Measurements from ENCODE around the gene MRPL17. TPM values are rescaled to one million over a fixed set of nuclear protein-coding genes. Genes with fewer than 3 reads are reported as not detected.
"Not testable (repeated sequence)": the region's sequence is repeated elsewhere in the genome, so short reads cannot be mapped to it uniquely, and the experiment has no call there.

Gene MRPL17
- total and polyA plus RNA-seq, 7 donors, result 18.3 to 97.5 (median 23.4) TPM

DNA sequence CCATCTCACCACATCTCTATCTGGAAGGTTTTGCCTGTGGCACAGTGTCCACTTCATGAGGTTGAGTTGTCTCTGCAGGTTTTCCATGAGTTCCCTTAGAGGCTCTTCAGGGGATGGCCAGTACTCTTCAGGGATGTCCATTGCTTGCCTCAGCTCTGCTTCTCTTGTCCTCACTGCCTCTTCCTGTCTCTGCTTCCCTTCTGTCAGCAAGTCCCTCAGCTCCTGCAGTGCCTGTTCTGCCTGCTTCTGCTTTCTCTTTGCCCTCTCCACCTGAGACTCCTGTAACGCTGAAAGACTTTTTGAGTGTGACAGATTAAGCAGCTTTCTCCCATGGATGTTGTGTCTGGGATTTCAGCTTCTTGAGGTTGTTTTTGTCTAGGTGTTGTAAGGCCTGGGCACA, 38.2 kb upstream of the MRPL17 start:
- intact Hi-C loops (cut with DNase I), result no loop called here
- H3K36me3 ChIP-seq, result no peaks in the 10 kb centered on the region
- H3K27me3 ChIP-seq, result no peaks in the 10 kb centered on the region
- no peak overlapping the region for H3K27ac ChIP-seq
- WGBS, 2 donors, result 82 to 84% methylated on average over 1 of the region's 1 CpG
- TF ChIP-seq, protein P1, sequence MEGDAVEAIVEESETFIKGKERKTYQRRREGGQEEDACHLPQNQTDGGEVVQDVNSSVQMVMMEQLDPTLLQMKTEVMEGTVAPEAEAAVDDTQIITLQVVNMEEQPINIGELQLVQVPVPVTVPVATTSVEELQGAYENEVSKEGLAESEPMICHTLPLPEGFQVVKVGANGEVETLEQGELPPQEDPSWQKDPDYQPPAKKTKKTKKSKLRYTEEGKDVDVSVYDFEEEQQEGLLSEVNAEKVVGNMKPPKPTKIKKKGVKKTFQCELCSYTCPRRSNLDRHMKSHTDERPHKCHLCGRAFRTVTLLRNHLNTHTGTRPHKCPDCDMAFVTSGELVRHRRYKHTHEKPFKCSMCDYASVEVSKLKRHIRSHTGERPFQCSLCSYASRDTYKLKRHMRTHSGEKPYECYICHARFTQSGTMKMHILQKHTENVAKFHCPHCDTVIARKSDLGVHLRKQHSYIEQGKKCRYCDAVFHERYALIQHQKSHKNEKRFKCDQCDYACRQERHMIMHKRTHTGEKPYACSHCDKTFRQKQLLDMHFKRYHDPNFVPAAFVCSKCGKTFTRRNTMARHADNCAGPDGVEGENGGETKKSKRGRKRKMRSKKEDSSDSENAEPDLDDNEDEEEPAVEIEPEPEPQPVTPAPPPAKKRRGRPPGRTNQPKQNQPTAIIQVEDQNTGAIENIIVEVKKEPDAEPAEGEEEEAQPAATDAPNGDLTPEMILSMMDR (IDR thresholded peaks at IDR 0.05), result no peak
- H3K9me3 ChIP-seq, result no peaks in the 10 kb centered on the region
- DNase-seq, result no peak
- H3K4me1 ChIP-seq, result no peaks in the 10 kb centered on the region
- no peak overlapping the region for H3K4me3 ChIP-seq

DNA sequence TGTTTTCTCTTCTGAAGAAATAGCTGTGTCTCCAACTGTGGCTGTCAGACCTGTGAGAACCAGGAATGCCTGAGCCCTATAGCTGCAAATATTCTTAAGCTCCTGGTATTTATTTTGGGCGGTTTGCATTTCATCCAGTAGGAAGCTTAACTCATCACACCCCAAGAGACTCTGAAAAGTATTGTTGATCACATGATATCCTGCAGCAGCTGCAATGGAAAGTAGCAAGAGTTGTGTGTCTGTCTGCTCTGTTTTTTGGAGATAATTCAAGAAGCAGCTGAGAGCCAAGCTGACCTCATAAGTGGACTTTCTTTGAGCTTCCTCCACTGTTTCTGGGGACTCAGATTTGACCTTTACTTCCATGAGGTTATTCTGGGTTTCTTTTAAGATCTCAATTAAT, 36.4 kb upstream of the MRPL17 start:
- TF ChIP-seq, protein P1 (IDR thresholded peaks at IDR 0.05), result no peak
- no peak for TF ChIP-seq POLR2A (IDR thresholded peaks at IDR 0.05)
- TF ChIP-seq EP300 (IDR thresholded peaks at IDR 0.05), result no peak
- TF ChIP-seq POLR2AphosphoS5 (IDR thresholded peaks at IDR 0.05), result no peak
- intact Hi-C loops (cut with DNase I), result no loop called here
- no peak overlapping the region for H3K27ac ChIP-seq

DNA sequence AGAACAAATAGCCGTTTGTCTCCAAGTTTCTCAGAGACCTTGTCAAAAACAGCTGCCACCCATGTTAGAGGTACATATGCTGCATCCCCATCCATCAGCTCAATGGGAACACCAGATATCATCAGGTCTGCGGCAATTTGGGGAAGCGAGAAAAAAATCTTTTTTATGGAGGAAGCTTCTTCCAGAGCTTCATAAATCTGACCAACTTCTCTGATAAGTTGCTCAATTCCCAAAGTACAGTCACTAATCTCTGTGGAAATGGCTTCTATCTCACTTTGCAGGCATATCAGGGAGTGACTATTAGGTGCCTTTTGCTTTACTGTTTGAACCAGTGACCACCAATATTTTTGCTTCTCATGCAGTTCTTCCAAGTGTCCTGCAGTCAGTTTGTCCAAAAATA, 34.3 kb upstream of the MRPL17 start:
- no peaks in the 10 kb centered on the region for H3K9me3 ChIP-seq
- TF ChIP-seq POLR2AphosphoS5 (IDR thresholded peaks at IDR 0.05) (no peak), EP300 (IDR thresholded peaks at IDR 0.05) (no peak), POLR2A (IDR thresholded peaks at IDR 0.05) (no peak)
- TF ChIP-seq, protein P1 (IDR thresholded peaks at IDR 0.05), result no peak
- no peak overlapping the region for H3K27ac ChIP-seq
- no peak overlapping the region for H3K4me3 ChIP-seq
- intact Hi-C loops (cut with DNase I), result no loop called here
- H3K27me3 ChIP-seq, result no peaks in the 10 kb centered on the region
- WGBS, 2 donors, result 91 to 92% methylated on average over 3 of the region's 3 CpGs
- no peak for DNase-seq
- H3K4me1 ChIP-seq, result no peaks in the 10 kb centered on the region
- H3K36me3 ChIP-seq, result no peaks in the 10 kb centered on the region

More for the DNA sequence above, 36.4 kb upstream of the MRPL17 start:
- H3K9me3 ChIP-seq, result no peaks in the 10 kb centered on the region
- WGBS, 2 donors, result 60 to 74% methylated on average over 1 of the region's 1 CpG
- H3K4me3 ChIP-seq, result no peak overlapping the region
- no peaks in the 10 kb centered on the region for H3K4me1 ChIP-seq
- H3K27me3 ChIP-seq, result no peaks in the 10 kb centered on the region
- H3K36me3 ChIP-seq, result no peaks in the 10 kb centered on the region
- no peak for DNase-seq

DNA sequence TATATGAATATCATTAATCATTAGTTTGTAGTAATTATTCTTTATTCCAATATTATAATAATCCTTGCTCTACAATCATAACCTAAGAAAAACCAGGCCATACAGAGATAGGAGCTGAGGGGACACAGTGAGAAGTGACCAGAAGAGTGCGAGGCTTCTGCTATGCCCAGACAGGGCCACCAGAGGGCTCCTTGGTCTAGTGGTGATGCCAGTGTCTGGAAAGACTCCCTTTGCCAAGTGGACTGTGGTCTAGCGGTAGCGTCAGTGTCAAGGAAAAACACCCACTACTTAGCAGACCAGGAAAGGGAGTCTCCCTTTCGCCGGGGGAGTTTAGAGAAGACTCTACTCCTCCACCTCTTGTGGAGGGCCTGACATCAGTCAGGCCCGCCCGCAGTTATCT, 28.4 kb upstream of the MRPL17 start:
- H3K36me3 ChIP-seq; H3K27ac ChIP-seq; intact Hi-C loops (cut with DNase I); H3K4me3 ChIP-seq; DNase-seq; H3K27me3 ChIP-seq; H3K4me1 ChIP-seq; H3K9me3 ChIP-seq: not testable (repeated sequence)
- 95 to 96% methylated on average over 7 of the region's 7 CpGs for WGBS, 2 donors

DNA sequence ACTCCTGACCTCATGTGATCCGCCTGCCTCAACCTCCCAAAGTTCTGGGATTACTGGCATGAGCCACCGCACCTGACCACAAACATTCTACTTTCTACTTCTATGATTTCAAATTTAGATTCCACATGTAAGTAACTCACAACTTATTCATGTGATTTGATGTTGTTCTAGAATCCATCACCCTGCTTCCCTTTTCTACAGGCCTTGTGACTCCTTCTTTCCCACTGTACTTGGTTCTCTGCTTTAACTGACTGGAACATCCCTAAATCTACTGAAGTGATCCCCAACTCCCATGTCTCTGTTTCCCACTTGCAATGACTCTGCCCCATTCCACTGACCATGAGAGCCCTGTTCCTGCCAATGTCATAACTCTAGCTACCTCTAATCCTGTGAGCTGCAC, 25.7 kb upstream of the MRPL17 start:
- intact Hi-C loops (cut with DNase I), result loop anchor here (5.0 kb wide), 2 partner anchors 43 to 332 kb away; no protein-coding TSS in a partner anchor
- TF ChIP-seq POLR2AphosphoS5 (IDR thresholded peaks at IDR 0.05), result no peak
- TF ChIP-seq, protein P1 (IDR thresholded peaks at IDR 0.05), result no peak
- no peak for TF ChIP-seq POLR2A (IDR thresholded peaks at IDR 0.05)
- TF ChIP-seq EP300 (IDR thresholded peaks at IDR 0.05), result no peak
- Histone ChIP-seq H3K27ac (no peak overlapping the region), H3K4me3 (no peak overlapping the region), H3K27me3 (no peaks in the 10 kb centered on the region), H3K36me3 (no peaks in the 10 kb centered on the region), H3K4me1 (peaks cover 0 to 3% (median 0%) of the 10 kb centered on the region in 4 donors), H3K9me3 (no peaks in the 10 kb centered on the region)
- WGBS, 2 donors, result 94% methylated on average over 2 of the region's 2 CpGs
- DNase-seq, result no peak

Data from sigmoid colon (tissue), 7 donors.